Right lung (tissue), 5 donors: ENCODE data around the gene STXBP5. TPM values are rescaled to one million over a fixed set of nuclear protein-coding genes. Genes with fewer than 3 reads are reported as not detected.

Source experiments
- DNase-seq, 2 donors: peaks; one replicate each; pipeline ENCODE4 v3.0.0-alpha.2; 2013
- polyA plus RNA-seq, 5 donors: library from polyadenylated mRNA; unstranded; fragments of 120-200 nt; gene quantifications; one replicate each; pipeline versions ENCODE4 v1.2.1 to v1.2.3, GENCODE V29; 2013; ENCODE audit warnings: inconsistent platforms in 1 of 5, low replicate concordance in 1 of 5; ENCODE audit not compliant: insufficient read length in 5 of 5, insufficient read depth in 1 of 5

STXBP5 gene
- polyA plus RNA-seq, 5 donors, result 9.9 to 14.8 (median 14.4) TPM

- no peak for DNase-seq
These were observed 225.6 kb downstream of the STXBP5 start for GRCh38 chr6:147429794-147430193.

GRCh38 chr6:147430811-147431210 lies 226.6 kb downstream of the STXBP5 start:
- DNase-seq, result no peak

GRCh38 chr6:147434076-147434475 lies 229.9 kb downstream of the STXBP5 start:
- DNase-seq, result no peak

- DNase-seq, result no peak
These were observed 230.3 kb downstream of the STXBP5 start for GRCh38 chr6:147434516-147434915.

- DNase-seq, result no peak
These were observed 233.4 kb downstream of the STXBP5 start for GRCh38 chr6:147437615-147438014.

GRCh38 chr6:147438758-147439528 lies 234.7 kb downstream of the STXBP5 start:
- no peak for DNase-seq
